Measurements from ENCODE around the gene HS6ST2.
"Not testable (repeated sequence)": the region's sequence is repeated elsewhere in the genome, so short reads cannot be mapped to it uniquely, and the experiment has no call there.

Gene HS6ST2

GRCh38 chrX:132909643-132910042 lies 48.8 kb downstream of the HS6ST2 start:
- H3K4me3 ChIP-seq (ENCODE audit: low read depth, low read length), result no peak overlapping the region
- TF ChIP-seq, protein P1, sequence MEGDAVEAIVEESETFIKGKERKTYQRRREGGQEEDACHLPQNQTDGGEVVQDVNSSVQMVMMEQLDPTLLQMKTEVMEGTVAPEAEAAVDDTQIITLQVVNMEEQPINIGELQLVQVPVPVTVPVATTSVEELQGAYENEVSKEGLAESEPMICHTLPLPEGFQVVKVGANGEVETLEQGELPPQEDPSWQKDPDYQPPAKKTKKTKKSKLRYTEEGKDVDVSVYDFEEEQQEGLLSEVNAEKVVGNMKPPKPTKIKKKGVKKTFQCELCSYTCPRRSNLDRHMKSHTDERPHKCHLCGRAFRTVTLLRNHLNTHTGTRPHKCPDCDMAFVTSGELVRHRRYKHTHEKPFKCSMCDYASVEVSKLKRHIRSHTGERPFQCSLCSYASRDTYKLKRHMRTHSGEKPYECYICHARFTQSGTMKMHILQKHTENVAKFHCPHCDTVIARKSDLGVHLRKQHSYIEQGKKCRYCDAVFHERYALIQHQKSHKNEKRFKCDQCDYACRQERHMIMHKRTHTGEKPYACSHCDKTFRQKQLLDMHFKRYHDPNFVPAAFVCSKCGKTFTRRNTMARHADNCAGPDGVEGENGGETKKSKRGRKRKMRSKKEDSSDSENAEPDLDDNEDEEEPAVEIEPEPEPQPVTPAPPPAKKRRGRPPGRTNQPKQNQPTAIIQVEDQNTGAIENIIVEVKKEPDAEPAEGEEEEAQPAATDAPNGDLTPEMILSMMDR (IDR thresholded peaks at IDR 0.05; ENCODE audit: low read depth, low read length), result no peak
- in situ Hi-C loops (cut with HindIII; ENCODE audit: low sequenced_read_pairs), result no loop called here
- peak; percentile 84 for DNase-seq (ENCODE audit: low read depth, low spot score)

GRCh38 chrX:132908891-132909290 lies 49.5 kb downstream of the HS6ST2 start:
- in situ Hi-C loops (cut with HindIII; ENCODE audit: low sequenced_read_pairs), result no loop called here
- TF ChIP-seq, protein P1 (IDR thresholded peaks at IDR 0.05; ENCODE audit: low read depth, low read length), result no peak
- DNase-seq (ENCODE audit: low read depth, low spot score), result no peak
- no peak overlapping the region for H3K4me3 ChIP-seq (ENCODE audit: low read depth, low read length)

- no peak overlapping the region for H3K4me3 ChIP-seq (ENCODE audit: low read depth, low read length)
- in situ Hi-C loops (cut with HindIII; ENCODE audit: low sequenced_read_pairs), result no loop called here
- no peak for DNase-seq (ENCODE audit: low read depth, low spot score)
- TF ChIP-seq, protein P1 (IDR thresholded peaks at IDR 0.05; ENCODE audit: low read depth, low read length), result no peak
Observed at GRCh38 chrX:132900633-132901293, 57.7 kb downstream of the HS6ST2 start.

GRCh38 chrX:132887569-132887968 lies 70.9 kb downstream of the HS6ST2 start:
- no peak for DNase-seq (ENCODE audit: low read depth, low spot score)
- in situ Hi-C loops (cut with HindIII; ENCODE audit: low sequenced_read_pairs), result no loop called here
- TF ChIP-seq, protein P1 (IDR thresholded peaks at IDR 0.05; ENCODE audit: low read depth, low read length), result no peak
- no peak overlapping the region for H3K4me3 ChIP-seq (ENCODE audit: low read depth, low read length)

DNA sequence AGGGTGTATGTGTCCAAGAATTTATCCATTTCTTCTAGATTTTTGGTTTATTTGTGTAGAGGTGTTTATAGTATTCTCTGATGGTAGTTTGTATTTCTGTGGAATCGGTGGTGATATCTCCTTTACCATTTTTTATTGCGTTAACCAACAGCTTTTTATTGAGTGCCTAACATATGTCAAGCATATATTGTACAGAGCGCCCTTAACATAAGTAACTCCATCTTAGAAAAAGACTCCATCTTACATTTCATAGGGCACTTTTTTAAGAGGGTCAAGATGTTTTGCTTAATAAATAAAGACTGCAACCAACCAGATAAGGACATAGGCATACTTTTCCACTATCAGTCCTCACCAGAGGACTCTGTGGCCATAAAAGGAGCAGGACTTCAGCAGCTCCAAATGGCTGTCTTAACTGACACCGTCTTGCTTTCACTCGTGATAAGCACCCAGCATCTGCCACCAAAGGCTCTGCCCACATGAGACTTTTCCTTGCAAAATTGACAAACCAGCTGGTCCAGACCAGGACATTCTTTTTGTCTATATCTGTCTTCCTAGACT lies 75.0 kb downstream of the HS6ST2 start:
- in situ Hi-C loops (cut with HindIII; ENCODE audit: low sequenced_read_pairs), result no loop called here
- TF ChIP-seq, protein P1 (IDR thresholded peaks at IDR 0.05; ENCODE audit: low read depth, low read length), result no peak
- DNase-seq (ENCODE audit: low read depth, low spot score), result no peak
- H3K4me3 ChIP-seq (ENCODE audit: low read depth, low read length), result no peak overlapping the region

DNA sequence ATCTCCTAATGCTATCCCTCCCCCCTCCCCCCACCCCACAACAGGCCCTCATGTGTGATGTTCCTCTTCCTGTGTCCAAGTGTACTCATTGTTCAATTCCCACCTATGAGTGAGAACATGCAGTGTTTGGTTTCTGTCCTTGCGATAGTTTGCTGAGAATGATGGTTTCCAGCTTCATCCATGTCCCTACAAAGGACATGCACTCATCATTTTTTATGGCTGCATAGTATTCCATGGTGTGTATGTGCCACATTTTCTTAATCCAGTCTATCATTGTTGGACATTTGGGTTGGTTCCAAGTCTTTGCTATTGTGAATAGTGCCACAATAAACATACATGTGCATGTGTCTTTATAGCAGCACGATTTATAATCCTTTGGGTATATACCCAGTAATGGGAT lies 77.7 kb downstream of the HS6ST2 start:
- in situ Hi-C loops (cut with HindIII; ENCODE audit: low sequenced_read_pairs); DNase-seq (ENCODE audit: low read depth, low spot score); H3K4me3 ChIP-seq (ENCODE audit: low read depth, low read length): not testable (repeated sequence)

- TF ChIP-seq, protein P1 (IDR thresholded peaks at IDR 0.05; ENCODE audit: low read depth, low read length), result no peak
- in situ Hi-C loops (cut with HindIII; ENCODE audit: low sequenced_read_pairs), result no loop called here
- no peak overlapping the region for H3K4me3 ChIP-seq (ENCODE audit: low read depth, low read length)
- no peak for DNase-seq (ENCODE audit: low read depth, low spot score)
Observed at GRCh38 chrX:132877954-132878536, 80.4 kb downstream of the HS6ST2 start.
